ENCODE data around the gene ARFIP1. TPM values are rescaled to one million over a fixed set of nuclear protein-coding genes. Genes with fewer than 3 reads are reported as not detected.

ARFIP1 gene
- total and polyA plus RNA-seq, 12 donors: 7.4 to 18.7 (median 14.9) TPM

- no peak for TF ChIP-seq CTCF (IDR thresholded peaks at IDR 0.05)
- H3K9me3 ChIP-seq: peaks cover 0 to 40% (median 2%) of the 10 kb centered on the region in 11 donors
- no peak overlapping the region for H3K27ac ChIP-seq
- H3K27me3 ChIP-seq: no peaks in the 10 kb centered on the region
- ATAC-seq (no peak), DNase-seq (no peak)
- H3K4me1 ChIP-seq: peaks cover 0 to 27% (median 4%) of the 10 kb centered on the region in 9 donors
- no peak overlapping the region for H3K4me3 ChIP-seq
- intact Hi-C loops (cut with DNase I): no loop called here
- H3K36me3 ChIP-seq: peaks cover 0 to 14% (median 0%) of the 10 kb centered on the region in 9 donors
These were observed 37.6 kb downstream of the ARFIP1 start for GRCh38 chr4:152817331-152817730.

- Histone ChIP-seq H3K9me3 (peaks cover 0 to 28% (median 0%) of the 10 kb centered on the region in 11 donors), H3K4me1 (peaks cover 0 to 27% (median 4%) of the 10 kb centered on the region in 9 donors), H3K27me3 (no peaks in the 10 kb centered on the region), H3K4me3 (no peak overlapping the region), H3K27ac (no peak overlapping the region), H3K36me3 (peaks cover 0 to 14% (median 0%) of the 10 kb centered on the region in 9 donors)
- intact Hi-C loops (cut with DNase I): no loop called here
- ATAC-seq (peak in 4 of 8 donors; percentile 26 to 55 (median 52)), DNase-seq (no peak)
- TF ChIP-seq CTCF (IDR thresholded peaks at IDR 0.05): no peak
- 88 to 90% methylated on average over 7 of the region's 7 CpGs for WGBS, 2 donors
These were observed 39.4 kb downstream of the ARFIP1 start for GRCh38 chr4:152819026-152819645.

GRCh38 chr4:152820073-152820472 lies 40.3 kb downstream of the ARFIP1 start:
- intact Hi-C loops (cut with DNase I): no loop called here
- no peak for TF ChIP-seq CTCF (IDR thresholded peaks at IDR 0.05)
- Histone ChIP-seq H3K27ac (no peak overlapping the region), H3K36me3 (peaks cover 0 to 6% (median 0%) of the 10 kb centered on the region in 9 donors), H3K27me3 (no peaks in the 10 kb centered on the region), H3K9me3 (peaks cover 0 to 20% (median 0%) of the 10 kb centered on the region in 11 donors), H3K4me3 (no peak overlapping the region), H3K4me1 (peaks cover 0 to 27% (median 4%) of the 10 kb centered on the region in 9 donors)
- ATAC-seq: no peak
- 95 to 98% methylated on average over 2 of the region's 2 CpGs for WGBS, 2 donors
- DNase-seq: no peak

- no peak for TF ChIP-seq CTCF (IDR thresholded peaks at IDR 0.05)
- peaks cover 0 to 31% (median 5%) of the 10 kb centered on the region in 11 donors for H3K9me3 ChIP-seq
- intact Hi-C loops (cut with DNase I): no loop called here
- H3K27ac ChIP-seq: no peak overlapping the region
- DNase-seq (no peak), ATAC-seq (no peak)
- peaks cover 0 to 14% (median under 1%) of the 10 kb centered on the region in 9 donors for H3K4me1 ChIP-seq
- WGBS, 2 donors: 93 to 97% methylated on average over 1 of the region's 1 CpG
- no peaks in the 10 kb centered on the region for H3K27me3 ChIP-seq
- H3K36me3 ChIP-seq: peaks cover 0 to 6% (median 0%) of the 10 kb centered on the region in 9 donors
- H3K4me3 ChIP-seq: no peak overlapping the region
These were observed 42.6 kb downstream of the ARFIP1 start for GRCh38 chr4:152822323-152822722.

All from heart right ventricle (tissue), 16 donors.